ENCODE results near the gene HCRTR1.

HCRTR1 gene

DNA sequence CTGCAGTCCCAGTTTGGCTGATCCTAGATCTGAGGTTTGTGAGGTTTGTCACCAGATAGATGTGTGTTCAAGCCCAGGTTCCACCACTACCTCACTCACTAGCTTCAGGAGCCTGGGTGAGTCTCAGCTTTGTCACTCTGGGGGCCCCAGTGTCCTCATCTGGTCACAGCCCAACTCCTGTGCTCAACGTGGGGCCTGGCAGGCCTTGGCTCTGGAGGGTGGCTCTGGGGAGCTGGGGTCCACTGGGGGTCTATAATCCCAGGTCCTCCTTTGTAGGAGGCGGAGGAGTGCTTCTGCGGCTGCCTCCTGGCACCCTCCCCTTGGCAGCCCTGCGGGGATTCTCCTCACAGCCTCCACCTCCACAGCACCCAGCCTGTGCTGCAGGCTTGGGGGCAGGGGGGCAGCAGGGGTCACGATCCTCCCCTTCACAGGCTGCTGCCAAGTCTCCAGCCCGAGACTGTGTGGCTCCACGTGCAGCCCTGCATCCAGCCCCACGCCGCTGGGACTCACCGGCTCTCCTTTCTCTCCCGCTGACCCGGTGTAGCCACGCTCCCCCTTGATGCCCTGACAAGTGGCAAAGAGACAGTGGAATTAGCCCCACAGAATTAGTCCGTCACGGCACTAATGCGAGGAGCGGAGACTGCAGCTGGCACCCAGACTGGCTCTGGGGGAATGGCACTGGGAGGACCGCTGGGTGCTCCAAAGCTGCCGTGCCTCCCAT is 49.7 kb downstream of the HCRTR1 start:
- DNase-seq (ENCODE audit: low spot score), result no peak

DNA sequence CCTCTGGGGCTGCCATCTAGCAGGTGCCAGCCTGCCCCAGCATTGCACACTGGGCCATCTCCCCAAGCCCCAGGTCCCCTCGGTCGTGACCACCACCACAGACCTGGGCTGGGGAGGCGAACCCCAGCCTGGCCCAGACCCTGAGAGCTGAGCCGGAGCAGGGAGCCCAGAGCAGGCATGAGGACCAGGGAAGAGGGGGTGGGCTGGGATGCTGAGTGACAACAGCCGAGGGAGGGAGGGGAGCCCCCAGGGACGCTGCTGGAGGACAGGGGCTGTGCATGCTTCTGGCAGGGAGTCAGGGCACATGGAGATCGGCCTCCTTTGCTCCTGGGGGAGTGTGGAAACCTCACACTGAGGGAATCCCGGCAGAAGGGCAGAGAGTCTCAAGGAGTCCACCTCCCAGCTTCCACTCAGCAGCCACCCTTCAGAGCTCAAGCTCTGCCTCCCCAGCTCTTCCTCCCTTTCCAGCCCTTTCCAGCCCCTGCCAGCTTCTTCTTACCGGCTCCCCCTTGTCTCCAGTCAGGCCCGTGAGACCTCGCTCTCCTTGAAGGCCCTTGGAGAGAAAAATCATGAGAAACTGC is 50.9 kb downstream of the HCRTR1 start:
- DNase-seq (ENCODE audit: low spot score), result no peak

DNA sequence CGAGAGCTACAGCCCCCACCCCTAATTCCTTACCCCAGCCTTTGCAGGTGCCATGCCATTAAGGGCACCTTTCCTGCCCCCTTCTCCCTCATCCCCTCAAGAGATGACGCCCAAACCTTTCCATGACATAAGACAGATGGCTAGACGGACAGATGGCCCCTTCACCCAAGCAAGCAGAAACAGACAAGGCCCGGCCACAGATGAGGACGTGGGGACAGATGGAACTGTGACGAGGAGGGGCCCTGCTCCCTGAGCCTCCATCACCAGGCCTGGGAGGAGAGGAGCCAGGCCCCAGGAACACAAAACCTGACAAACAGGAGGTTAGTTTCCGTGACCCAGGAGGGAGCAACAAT is 51.9 kb downstream of the HCRTR1 start:
- DNase-seq (ENCODE audit: low spot score), result no peak

DNA sequence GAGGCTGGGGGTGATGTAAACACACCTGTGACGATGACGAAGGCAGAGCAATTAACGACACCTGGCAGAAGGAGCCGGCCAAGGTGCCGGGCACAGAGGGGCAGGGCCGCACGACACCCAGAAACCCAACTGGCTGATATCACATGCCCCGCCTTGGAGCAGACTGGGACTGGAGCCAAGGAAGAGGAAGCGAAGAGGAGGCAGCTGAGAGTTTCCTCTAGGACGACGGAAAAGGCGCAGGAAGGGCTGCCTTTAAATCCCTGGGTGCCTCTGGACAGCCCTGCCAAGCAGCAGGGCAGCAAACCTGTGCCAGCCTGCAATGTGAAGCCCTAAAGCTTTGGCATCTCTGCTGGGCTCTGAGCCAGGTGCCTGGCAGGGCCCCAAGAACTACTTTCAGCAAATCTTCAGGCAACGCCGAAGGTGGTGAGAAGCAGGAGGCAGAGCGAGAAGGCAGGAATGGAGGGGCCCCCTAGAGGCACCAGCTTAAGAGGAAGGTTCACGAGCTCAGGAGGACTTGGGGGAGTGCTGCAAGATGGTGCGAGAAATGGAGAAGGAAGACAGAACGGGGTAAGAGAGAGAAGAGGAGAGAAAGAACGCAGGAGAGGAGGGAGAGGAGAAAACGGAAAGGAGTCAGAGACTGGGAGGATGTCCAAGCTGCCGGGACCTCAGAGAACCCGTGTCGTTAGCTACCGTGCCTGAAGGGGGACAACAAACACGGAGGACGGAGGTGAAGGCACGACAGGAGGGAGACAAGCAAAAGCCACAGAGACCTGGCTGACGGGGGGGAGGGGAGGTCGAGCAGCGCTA is 52.5 kb downstream of the HCRTR1 start:
- DNase-seq (ENCODE audit: low spot score), result peak; percentile 91

DNA sequence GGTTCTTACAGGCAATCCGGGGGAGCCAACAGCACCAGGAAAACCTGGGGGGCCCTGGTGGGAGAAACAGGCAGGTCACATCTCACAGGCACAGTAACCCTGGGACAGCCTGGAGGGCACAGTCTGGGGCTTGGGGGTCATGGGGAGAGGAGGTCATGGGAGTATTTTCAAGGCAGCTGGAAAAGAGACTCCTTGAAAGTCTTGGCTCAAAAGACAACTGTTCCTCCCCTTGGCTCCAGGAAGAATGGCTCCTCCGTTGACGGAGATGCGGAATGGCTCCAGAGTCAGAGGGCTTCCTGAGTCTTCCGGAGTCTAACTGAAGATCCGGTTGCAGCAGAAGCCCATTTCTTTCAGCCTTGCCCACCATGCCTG is 53.1 kb downstream of the HCRTR1 start:
- DNase-seq (ENCODE audit: low spot score), result no peak

DNA sequence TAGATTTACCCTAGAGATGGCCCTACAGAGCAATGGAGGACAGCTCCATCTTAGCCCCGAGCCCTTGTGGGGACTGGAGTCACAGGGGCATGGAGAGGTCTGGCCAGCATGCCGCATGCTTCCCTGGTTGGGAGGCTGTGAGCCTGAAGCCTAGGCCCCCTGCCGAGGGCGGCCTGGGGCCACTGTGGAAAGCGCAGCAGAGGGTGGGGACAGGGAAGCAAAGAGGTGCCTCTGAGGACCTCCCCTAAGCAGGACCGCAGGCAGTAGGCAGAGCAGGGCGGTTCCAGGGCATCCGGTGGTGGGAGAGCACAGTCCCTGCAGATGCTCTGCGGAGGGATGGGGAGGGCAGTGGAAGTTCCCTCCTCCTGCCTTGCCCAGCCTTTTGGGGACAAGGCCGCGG is 53.7 kb downstream of the HCRTR1 start:
- DNase-seq (ENCODE audit: low spot score), result no peak

DNA sequence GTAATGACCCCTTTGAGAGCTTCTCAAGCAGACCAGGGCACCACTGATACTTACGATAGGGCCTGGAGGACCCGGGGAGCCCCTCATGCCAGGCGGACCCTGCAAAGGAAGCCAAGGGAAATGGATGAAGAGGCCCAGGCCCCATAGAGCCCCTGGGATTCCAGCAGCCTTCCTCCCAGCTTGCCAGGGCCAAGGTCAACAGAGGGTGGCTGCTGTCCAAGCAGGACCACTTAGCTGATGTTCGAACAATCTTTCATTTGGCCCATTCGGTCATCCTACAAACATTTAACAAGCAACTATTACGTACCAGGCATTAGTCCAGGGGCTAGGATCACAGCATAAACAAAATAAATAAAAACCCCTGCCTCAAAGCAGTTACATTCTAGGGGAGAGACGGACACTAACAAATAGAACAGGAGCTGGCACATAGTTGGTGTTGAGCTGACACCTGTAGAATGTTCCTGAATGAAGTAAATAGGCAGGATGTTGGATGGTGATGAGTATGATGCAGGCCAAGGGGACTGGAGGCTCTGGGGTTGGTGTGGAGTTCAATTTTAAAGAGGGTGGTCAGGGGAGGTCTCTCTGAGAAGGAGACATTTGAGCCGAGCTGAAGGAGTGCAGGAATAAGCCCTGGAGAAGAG is 54.2 kb downstream of the HCRTR1 start:
- DNase-seq (ENCODE audit: low spot score), result no peak

DNA sequence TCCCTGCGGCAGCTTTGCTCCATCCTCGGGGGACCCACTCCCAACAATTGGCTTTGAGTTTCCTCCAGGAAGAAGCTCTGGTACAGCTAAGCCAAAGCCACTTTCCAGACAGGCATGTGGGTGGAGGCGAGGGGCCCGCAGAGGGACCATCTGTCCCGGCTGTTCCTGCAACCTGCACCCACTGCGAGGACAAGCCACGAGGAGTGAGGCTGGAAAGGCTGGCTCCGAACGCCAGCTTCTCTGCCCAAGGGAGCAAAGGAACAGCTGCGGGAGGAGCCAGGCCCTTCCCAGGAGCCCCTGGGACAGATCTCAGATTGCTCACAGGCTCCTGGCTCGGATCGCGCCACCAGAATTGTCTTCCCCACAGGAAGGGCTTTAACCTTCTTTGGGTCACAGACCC is 55.5 kb downstream of the HCRTR1 start:
- DNase-seq (ENCODE audit: low spot score), result no peak

DNA sequence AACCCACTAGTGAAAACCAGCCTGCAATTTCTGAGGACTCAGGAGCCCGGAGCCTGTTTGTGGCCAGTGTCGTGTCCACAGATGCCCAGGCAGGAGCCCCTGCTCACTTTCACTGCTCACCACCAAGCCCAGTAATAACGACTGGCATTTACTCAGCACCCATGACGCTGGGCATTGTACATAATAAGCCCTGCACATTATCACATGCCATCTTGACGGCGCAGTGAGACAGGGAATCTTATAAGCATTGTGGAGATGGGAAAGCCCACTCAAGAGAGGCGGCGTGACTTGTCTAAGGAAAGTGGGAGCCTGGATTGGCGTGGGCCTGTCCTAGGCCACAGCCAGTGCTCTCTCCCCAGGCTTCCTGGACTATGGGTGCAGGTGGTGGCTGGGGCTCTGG is 55.9 kb downstream of the HCRTR1 start:
- DNase-seq (ENCODE audit: low spot score), result no peak

DNA sequence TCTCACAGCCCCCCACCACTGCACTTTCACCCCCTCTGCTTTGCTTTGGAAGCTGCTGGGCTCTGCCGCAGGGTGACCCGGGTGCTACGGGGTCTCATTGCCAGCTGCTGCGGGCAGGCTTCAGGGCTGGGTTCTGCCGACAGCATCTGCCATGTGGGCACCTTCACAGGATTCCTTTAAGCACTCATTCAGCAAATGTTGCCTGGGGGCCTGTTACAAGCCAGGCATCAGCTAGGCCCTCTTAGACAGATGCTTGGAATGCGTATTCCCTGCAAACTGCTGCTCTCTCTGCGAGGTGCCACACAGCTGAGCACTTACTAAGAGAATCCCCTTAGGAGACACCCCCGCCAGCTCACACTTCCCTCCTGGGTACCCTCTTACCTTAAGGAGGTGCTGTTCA is 57.1 kb downstream of the HCRTR1 start:
- no peak for DNase-seq (ENCODE audit: low spot score)

DNA sequence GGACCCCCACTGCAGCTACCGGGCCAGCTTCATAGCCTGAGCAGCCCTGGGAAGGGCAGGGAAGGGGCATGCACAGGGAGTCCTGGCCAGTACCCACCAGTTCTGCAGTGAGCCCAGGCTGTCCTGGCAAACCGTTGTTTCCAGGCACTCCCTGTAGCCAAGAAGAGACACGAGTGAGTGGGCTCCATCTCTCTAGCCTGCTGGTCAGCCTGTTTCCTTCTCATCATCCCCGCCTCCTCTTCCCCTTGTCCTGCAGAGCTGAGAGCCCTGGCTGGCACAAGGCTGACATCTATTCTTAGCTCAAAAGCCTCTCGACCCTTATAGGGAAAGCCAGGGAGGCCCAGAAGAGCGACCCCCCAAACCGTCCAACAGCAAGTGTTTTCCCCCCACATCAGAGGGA is 57.7 kb downstream of the HCRTR1 start:
- no peak for DNase-seq (ENCODE audit: low spot score)

DNA sequence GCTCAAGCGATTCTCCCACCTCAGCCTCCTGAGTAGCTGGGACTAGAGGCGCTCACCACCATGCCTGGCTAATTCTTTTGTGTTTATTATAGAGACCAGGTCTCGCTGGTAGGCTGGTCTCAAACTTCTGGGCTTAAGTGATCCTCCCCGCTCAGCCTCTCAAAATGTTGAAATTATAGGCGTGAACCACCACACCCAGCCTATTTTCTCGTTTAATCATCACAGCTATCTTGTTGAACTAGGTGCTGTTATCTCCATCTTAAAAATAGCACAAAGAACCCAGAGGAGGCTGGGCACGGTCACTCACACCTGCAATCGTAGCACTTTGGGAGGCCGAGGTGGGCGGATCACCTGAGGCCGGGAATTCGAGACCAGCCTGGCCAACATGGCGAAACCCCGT is 58.3 kb downstream of the HCRTR1 start:
- peak; percentile 19 for DNase-seq (ENCODE audit: low spot score)
